ENCODE data around the gene SMAP2.
A peak's percentile ranks its signal among the peaks of the same experiment; 100 is the strongest.

The SMAP2 gene

GRCh38 chr1:40357625-40358024, 15.9 kb upstream of the SMAP2 start:
- no peak overlapping the region for H3K4me3 ChIP-seq (replicated peaks in 1 of 2; ENCODE audit: low read depth in 2 of 2, low read length in 2 of 2)
- no peak for DNase-seq (ENCODE audit: low read depth in 2 of 2)
- TF ChIP-seq, protein P1, sequence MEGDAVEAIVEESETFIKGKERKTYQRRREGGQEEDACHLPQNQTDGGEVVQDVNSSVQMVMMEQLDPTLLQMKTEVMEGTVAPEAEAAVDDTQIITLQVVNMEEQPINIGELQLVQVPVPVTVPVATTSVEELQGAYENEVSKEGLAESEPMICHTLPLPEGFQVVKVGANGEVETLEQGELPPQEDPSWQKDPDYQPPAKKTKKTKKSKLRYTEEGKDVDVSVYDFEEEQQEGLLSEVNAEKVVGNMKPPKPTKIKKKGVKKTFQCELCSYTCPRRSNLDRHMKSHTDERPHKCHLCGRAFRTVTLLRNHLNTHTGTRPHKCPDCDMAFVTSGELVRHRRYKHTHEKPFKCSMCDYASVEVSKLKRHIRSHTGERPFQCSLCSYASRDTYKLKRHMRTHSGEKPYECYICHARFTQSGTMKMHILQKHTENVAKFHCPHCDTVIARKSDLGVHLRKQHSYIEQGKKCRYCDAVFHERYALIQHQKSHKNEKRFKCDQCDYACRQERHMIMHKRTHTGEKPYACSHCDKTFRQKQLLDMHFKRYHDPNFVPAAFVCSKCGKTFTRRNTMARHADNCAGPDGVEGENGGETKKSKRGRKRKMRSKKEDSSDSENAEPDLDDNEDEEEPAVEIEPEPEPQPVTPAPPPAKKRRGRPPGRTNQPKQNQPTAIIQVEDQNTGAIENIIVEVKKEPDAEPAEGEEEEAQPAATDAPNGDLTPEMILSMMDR (IDR thresholded peaks at IDR 0.05; ENCODE audit: low read depth, low read length), result no peak

DNA sequence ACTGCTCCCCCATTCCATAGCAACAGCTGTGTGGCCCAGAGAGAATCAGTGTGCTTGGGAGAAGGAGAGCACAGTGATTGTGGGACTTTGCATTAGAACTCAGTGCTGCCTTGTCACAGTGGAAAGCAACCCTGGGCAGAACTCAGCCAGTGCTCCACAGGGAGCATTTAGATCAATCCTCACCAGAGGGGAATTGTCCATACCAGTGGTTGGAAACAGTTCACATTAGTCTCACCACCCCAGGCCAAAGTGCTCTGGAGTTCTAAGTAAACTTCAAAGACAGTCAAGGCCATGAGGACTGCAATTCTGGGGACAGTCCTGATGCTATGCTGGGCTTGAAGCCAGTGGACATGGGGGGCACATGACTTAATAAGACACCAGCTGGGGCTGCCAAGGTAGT, 12.9 kb upstream of the SMAP2 start:
- TF ChIP-seq, protein P1 (IDR thresholded peaks at IDR 0.05; ENCODE audit: low read depth, low read length), result no peak
- H3K4me3 ChIP-seq (replicated peaks in 1 of 2; ENCODE audit: low read depth in 2 of 2, low read length in 2 of 2), result no peak overlapping the region
- DNase-seq (ENCODE audit: low read depth in 2 of 2), result no peak

DNA sequence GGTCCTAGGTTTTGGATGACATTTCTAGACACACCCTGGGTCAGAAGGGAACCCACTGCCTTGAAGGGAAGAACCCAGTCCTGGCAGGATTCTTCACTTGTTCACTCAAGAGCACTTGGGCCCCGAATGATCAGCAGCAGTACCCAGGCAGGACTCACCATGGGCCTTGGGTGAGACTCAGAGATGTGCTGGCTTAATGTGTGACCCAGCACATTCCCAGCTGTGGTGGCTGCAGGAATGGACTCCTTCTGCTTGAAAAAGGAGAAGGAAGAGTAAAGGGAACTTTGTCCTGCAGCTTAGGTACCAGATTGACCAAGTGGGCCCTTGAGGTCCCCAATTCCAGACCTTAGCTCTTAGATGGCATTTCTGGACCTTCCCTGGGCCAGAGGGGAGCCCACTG, 12.3 kb upstream of the SMAP2 start:
- TF ChIP-seq, protein P1 (IDR thresholded peaks at IDR 0.05; ENCODE audit: low read depth, low read length), result no peak
- no peak for DNase-seq (ENCODE audit: low read depth in 2 of 2)
- H3K4me3 ChIP-seq (replicated peaks in 1 of 2; ENCODE audit: low read depth in 2 of 2, low read length in 2 of 2), result no peak overlapping the region

GRCh38 chr1:40361637-40362036, 11.9 kb upstream of the SMAP2 start:
- DNase-seq (ENCODE audit: low read depth in 2 of 2), result no peak
- TF ChIP-seq, protein P1 (IDR thresholded peaks at IDR 0.05; ENCODE audit: low read depth, low read length), result no peak
- H3K4me3 ChIP-seq (replicated peaks in 1 of 2; ENCODE audit: low read depth in 2 of 2, low read length in 2 of 2), result no peak overlapping the region

GRCh38 chr1:40362199-40362598, 11.3 kb upstream of the SMAP2 start:
- H3K4me3 ChIP-seq (replicated peaks in 1 of 2; ENCODE audit: low read depth in 2 of 2, low read length in 2 of 2), result no peak overlapping the region
- DNase-seq (ENCODE audit: low read depth in 2 of 2), result no peak
- TF ChIP-seq, protein P1 (IDR thresholded peaks at IDR 0.05; ENCODE audit: low read depth, low read length), result no peak

DNA sequence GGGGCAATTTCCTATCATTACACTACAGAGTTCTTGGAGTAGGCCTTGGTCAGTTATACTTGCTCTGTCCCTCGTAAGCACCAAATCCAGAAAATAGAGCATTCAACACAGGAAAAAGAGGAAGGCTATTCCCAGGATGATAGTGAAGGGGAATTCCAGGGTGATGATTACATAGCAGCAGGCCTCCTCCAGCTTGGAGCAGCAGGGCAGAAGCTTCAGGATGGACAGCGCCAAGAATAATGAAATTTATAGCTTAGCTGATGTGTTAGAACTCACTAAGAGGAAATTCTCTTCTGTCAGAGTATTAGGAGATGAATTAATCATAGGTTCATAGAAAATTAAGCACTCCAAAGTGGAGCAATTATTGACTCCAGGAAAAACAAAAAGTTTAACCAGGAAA, 10.8 kb upstream of the SMAP2 start:
- peak; percentile 55 to 64 for DNase-seq (ENCODE audit: low read depth in 2 of 2)
- TF ChIP-seq, protein P1 (IDR thresholded peaks at IDR 0.05; ENCODE audit: low read depth, low read length), result no peak
- no peak overlapping the region for H3K4me3 ChIP-seq (replicated peaks in 1 of 2; ENCODE audit: low read depth in 2 of 2, low read length in 2 of 2)

- no peak for DNase-seq (ENCODE audit: low read depth in 2 of 2)
- TF ChIP-seq, protein P1 (IDR thresholded peaks at IDR 0.05; ENCODE audit: low read depth, low read length), result no peak
- no peak overlapping the region for H3K4me3 ChIP-seq (replicated peaks in 1 of 2; ENCODE audit: low read depth in 2 of 2, low read length in 2 of 2)
Measured at GRCh38 chr1:40363721-40364120, 9.8 kb upstream of the SMAP2 start.
